Endometrium (tissue), 2 donors: ENCODE results near the gene LDHAL6B.

ENCODE experiments used
- FAIRE-seq: peaks from 2 replicates; lab custom pipeline; 2012; peaks lifted over from hg19 to GRCh38; lab: Jason Lieb, UNC
- donor health status: control.
- donor health status: control.

Gene LDHAL6B

DNA sequence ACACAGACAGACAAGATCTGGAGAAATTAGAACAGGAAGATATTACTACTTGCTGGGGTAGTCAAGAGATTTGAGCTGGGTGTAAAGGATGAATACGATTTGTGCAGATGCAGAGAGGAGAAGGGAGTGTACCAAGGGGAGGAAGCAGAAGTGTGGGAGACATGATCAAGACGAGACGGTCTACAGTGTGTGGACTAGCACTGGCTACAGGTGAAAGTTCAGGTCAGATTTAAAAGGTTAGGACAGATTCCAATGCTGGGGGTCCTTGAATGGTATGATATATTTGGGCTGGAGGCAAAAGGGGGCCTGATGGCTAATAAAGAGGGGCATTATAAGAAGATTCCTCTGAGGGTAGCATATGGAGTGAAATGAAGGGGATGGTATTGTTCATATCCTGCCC lies 12.1 kb downstream of the LDHAL6B start:
- FAIRE-seq, result no peak

GRCh38 chr15:59221511-59222505 lies 15.2 kb downstream of the LDHAL6B start:
- peak; percentile 100 for FAIRE-seq

DNA sequence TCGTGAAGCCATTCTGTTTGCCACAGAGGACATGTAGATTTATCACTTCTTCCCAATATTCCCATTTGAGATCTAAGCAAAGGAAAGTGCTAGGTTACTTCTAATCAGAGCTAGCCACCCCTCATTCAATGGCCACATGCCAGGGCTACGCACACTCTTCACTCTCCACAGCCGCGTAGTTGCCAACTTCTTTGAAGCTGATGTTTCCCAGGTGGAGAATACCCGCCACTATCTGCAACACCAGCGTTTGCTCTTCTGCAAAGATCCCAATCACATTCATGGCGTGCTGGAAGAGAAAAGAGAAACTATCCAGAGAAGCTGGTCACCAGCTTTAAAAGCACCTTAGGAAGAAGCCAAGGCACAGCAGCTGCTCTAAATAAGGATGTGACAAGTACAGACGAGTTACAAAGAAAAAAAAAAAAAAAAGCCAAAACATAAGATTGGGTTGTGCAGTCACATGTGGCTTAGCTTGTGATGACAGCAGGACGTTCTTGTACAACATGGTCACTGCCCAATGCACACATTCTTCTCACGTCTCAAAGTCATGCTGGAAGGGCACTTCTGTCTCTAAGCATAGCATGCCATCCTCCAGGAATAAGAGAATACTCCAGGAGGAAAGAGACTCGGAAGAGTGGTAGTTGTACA lies 16.4 kb downstream of the LDHAL6B start:
- no peak for FAIRE-seq

DNA sequence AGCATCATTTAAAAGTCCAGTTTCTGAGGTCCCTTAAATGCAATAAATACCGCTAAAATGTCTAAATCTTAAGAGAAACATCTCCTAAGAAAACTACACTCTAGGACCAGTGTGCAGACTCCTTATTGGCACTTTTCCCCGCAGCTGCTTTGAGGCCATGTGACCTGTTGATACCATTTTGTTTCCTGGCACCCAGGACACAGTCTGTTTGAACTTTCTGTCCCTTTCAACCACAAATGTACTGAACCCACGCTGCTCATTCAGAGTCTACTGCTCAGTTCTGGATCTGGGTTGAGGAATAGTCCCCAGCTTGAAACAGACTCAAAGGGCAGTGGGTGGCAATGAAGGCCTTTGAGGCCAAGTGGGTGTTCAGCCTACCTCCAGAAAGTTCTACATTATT lies 17.1 kb downstream of the LDHAL6B start:
- no peak for FAIRE-seq

GRCh38 chr15:59224474-59224873 lies 17.8 kb downstream of the LDHAL6B start:
- no peak for FAIRE-seq

DNA sequence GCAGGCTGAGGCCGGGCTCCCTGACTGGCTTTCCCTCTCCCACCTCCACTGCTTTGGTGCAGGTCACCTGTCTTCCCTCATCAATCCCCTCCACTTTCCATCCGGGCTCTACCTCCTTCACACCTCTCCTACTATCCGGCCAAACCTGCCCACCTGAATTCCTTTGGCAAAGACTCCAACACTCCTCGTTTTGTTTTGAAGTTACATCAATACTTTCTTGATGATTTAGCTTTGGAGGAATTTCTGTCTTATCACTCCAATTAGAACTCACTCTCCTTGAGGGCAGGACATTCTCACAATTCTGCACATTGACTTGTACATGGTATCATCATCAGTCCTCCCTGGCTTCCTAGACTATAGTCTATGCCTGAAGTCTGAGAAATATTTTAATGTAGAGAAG lies 20.4 kb downstream of the LDHAL6B start:
- no peak for FAIRE-seq

DNA sequence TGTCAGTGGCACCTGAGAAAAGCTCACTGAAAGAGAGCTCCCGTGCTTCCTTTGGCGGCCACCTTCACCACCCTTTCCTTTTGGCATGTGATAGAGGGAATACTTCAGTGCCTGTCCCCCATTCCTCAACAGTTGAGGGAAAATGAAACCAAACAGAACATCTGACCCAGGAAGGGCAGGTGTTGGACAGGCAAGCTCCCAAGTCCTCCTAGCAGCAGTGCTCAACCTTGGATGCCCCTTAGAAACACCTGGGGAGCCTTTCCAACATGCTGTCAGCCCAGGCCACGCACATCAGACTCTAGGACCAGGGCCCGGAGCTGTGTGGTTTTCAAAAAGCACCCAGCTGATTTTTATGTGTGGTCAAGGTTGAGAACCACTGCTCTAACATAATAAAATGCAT lies 22.4 kb downstream of the LDHAL6B start:
- FAIRE-seq, result no peak

- FAIRE-seq, result no peak
These were observed 22.8 kb downstream of the LDHAL6B start for GRCh38 chr15:59229453-59229852.

GRCh38 chr15:59230531-59231055 lies 23.9 kb downstream of the LDHAL6B start:
- FAIRE-seq, result no peak

DNA sequence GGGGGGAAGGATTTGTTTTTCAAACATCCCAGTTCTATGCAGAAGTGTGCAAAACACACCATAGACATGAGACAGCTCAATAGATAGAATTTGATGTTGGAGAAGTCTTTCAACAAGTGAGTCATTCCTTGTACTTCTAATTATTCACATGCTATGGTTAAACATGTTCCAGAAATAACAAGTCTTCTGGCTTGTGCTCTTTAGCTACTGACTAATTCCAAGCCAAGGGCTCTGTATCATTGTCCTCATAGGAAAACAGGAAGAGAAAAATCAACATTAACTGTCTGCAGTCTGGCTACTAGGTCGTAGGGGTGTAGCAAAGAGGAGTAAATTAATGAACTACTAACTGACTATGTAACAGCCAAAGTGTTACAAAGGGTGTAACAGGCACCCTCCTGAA lies 25.8 kb downstream of the LDHAL6B start:
- peak; percentile 89 for FAIRE-seq

GRCh38 chr15:59236394-59236793 lies 29.8 kb downstream of the LDHAL6B start:
- FAIRE-seq, result no peak

DNA sequence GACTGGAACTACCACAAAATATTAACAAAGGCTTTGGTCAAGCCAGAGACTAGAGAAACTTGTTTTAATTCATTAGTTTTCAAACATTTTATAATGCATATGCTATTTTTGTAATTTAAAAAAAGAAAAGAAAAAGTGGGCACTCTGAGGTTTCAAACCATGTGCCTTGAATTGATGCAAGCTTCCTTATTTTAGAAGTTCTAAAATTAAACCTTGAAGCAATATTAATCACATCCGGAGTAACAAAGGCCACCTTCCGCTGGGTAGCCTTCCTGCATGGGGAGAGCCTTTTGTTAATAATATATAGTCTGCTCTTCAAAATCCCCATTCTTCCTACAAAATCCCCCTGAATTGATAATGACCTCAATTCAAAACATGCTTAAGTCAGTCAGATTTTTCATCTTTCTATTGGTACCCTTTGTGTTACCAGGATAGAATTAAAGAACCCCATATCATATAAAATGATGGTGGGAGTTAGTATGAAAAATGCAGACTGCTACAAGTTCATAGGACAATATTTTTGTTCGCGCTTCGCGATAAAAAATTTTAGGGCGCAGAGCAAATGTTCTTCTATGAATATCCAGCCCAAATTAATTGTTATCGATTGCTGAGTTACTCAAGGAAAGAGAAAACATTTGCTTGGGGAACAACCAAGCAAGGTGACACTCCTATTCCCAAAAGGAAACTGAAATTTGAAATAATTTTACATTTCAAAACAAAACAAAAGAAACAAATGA lies 30.6 kb downstream of the LDHAL6B start:
- FAIRE-seq, result peak; percentile 18

DNA sequence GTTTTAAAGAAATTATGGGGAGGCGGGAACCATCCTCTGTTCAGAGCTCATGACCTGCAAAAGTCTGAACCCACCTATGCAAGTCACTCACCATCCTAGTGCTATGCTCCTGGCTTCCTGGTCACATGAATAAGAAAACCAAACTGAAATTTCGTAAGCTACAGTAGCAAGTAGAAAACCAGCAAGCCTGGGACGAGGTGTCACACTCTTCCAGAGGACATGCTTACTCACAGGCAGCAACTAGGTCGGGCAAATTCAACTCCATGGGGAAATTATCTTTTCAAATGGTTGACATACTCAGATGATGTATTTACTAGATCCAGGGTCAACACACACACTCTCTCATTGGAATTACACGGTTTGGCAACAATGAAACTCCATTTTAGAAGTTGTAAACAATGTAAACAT lies 31.3 kb downstream of the LDHAL6B start:
- no peak for FAIRE-seq

DNA sequence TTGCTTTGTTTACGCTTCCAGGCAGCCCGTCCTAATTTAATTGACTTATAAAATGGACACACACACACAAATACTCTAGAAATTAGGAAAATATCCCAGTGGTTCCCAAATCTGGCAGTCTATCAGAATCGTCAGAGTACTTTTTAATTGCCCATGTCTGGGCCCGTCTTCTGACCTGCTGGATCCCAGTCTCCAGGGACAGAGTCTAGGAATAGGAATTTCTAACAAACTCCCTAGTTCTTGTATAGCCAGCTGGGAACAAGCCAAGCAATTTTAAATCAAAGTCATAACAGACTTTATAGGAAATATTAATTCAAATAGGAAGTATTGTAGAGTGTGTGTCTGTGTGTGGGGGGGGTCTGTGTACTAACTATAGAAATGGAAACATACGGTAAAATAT lies 33.4 kb downstream of the LDHAL6B start:
- peak; percentile 95 for FAIRE-seq

- FAIRE-seq, result no peak
These were observed 36.0 kb downstream of the LDHAL6B start for GRCh38 chr15:59242649-59243048.

DNA sequence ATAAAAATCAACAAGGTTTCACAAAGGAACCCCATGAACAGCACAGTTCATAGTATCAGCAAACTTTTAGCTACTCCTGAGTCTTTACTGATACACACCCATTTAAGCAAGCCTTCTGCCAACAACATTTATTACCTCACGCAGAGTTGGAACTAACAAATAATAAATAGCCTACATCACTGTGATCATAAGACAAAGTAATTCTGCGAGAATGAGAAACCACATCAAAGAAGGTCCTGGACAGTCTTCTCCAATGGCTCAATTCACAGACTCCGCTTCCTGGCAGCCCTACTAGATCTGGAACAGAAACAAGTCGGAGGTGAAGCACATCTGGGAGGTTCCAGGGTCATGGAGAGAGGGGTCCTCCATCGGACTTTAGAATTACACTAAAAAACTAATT lies 37.0 kb downstream of the LDHAL6B start:
- no peak for FAIRE-seq

GRCh38 chr15:59244337-59244736 lies 37.7 kb downstream of the LDHAL6B start:
- FAIRE-seq, result no peak

- FAIRE-seq, result no peak
These were observed 38.9 kb downstream of the LDHAL6B start for GRCh38 chr15:59245559-59245958.

GRCh38 chr15:59247364-59247763 lies 40.7 kb downstream of the LDHAL6B start:
- no peak for FAIRE-seq

DNA sequence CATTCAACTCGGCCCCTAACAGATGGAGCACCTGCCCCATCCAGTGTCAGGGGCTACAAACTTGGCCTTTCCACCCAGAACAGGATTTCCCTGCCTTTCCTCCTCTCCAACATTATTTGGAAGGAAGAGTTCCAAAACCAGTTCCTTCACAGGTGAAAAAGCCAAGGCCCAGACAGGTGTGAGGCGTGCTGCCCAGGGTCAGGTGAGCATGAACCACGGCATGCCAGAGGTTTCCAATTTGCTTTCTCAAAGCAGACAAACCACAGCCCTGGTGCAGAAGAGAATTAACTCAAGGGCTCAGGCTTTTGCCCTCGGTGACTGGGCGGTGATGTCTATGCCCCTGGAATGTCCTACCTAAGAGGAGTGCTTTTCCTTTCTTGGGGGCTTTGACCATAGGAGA lies 43.2 kb downstream of the LDHAL6B start:
- no peak for FAIRE-seq

GRCh38 chr15:59250249-59250648 lies 43.6 kb downstream of the LDHAL6B start:
- FAIRE-seq, result no peak
